Activated CD8-positive, alpha-beta memory T cell treated with anti-CD3 and anti-CD28 coated beads for 36 hours (primary cell): Measurements from ENCODE around the gene EMC8. TPM values are rescaled to one million over a fixed set of nuclear protein-coding genes. Genes with fewer than 3 reads are reported as not detected.
"Not testable (repeated sequence)": the region's sequence is repeated elsewhere in the genome, so short reads cannot be mapped to it uniquely, and the experiment has no call there.

ENCODE experiments used
- CTCF ChIA-PET: fragments of 350-600 bp; sonication (Branson Sonifier 250); formaldehyde crosslinking; loops from one replicate; lab custom pipeline; 2021; ENCODE audit warnings: antibody characterized with exemption; lab: Charles Lee
- POLR2A ChIA-PET: fragments of 350-600 bp; sonication (Branson Sonifier 250); formaldehyde crosslinking; loops from one replicate; lab custom pipeline; 2021; ENCODE audit warnings: antibody characterized with exemption; lab: Charles Lee
- total RNA-seq, 2 experiments: library from RNA; stranded (reverse); gene quantifications; one replicate each; pipeline ENCODE4 v1.2.3, GENCODE V29; 2021

Gene EMC8
- 10 to 100 TPM; 47.3 to 50.7 TPM for total RNA-seq

- ChIA-PET CTCF (interaction anchor here (1.0 kb wide), 1 partner anchor 11 kb away, joined by 3 read pairs; no protein-coding TSS in a partner anchor), POLR2A (no interaction called here)
Observed at GRCh38 chr16:85799497-85800320, at the start of gene EMC8, which contains the start of gene COX4I1. EMC8 (minus strand) TSS chr16:85799544; CDS start chr16:85799295, 249 bp downstream. COX4I1 (plus strand) TSS chr16:85799695; CDS start chr16:85801206, 1,511 bp downstream.

- CTCF ChIA-PET, result interaction anchor here (3.2 kb wide), 1 partner anchor 28 kb away, joined by 9 read pairs; no protein-coding TSS in a partner anchor
- POLR2A ChIA-PET, result interaction anchor here (0.7 kb wide), 1 partner anchor 86 kb away, joined by 13 read pairs; no protein-coding TSS in a partner anchor
Observed at GRCh38 chr16:85848986-85849385, 49.6 kb upstream of the EMC8 start.

- POLR2A ChIA-PET, result no interaction called here
Observed at GRCh38 chr16:85847681-85848601, 48.6 kb upstream of the EMC8 start.

GRCh38 chr16:85847036-85847435 is 47.7 kb upstream of the EMC8 start:
- CTCF ChIA-PET, result interaction anchor here (3.2 kb wide), 1 partner anchor 26 kb away, joined by 9 read pairs; no protein-coding TSS in a partner anchor
- POLR2A ChIA-PET, result no interaction called here

More at GRCh38 chr16:85847681-85848601, 48.6 kb upstream of the EMC8 start:
- CTCF ChIA-PET, result interaction anchor here (3.2 kb wide), 1 partner anchor 27 kb away, joined by 9 read pairs; no protein-coding TSS in a partner anchor

- CTCF ChIA-PET, result no interaction called here
- POLR2A ChIA-PET, result no interaction called here
Observed at GRCh38 chr16:85846461-85846860, 47.1 kb upstream of the EMC8 start.

GRCh38 chr16:85845266-85845665 is 45.9 kb upstream of the EMC8 start:
- CTCF ChIA-PET, result no interaction called here
- POLR2A ChIA-PET, result no interaction called here

GRCh38 chr16:85844786-85845185 is 45.4 kb upstream of the EMC8 start:
- ChIA-PET POLR2A (no interaction called here), CTCF (no interaction called here)

GRCh38 chr16:85844169-85844481 is 44.8 kb upstream of the EMC8 start:
- CTCF ChIA-PET, result interaction anchor here (0.7 kb wide), 1 partner anchor 11 kb away, joined by 3 read pairs; no protein-coding TSS in a partner anchor
- POLR2A ChIA-PET, result no interaction called here

- CTCF ChIA-PET, result interaction anchor here (0.7 kb wide), 1 partner anchor 12 kb away, joined by 3 read pairs; no protein-coding TSS in a partner anchor
- POLR2A ChIA-PET, result interaction anchor here (0.7 kb wide), 1 partner anchor 26 kb away, joined by 3 read pairs; no protein-coding TSS in a partner anchor
Observed at GRCh38 chr16:85843471-85844168, 44.3 kb upstream of the EMC8 start.

GRCh38 chr16:85842848-85843247 is 43.5 kb upstream of the EMC8 start:
- CTCF ChIA-PET, result interaction anchor here (0.6 kb wide), 1 partner anchor 13 kb away, joined by 4 read pairs; no protein-coding TSS in a partner anchor

GRCh38 chr16:85842435-85842834 is 43.1 kb upstream of the EMC8 start:
- POLR2A ChIA-PET, result no interaction called here
- CTCF ChIA-PET, result interaction anchor here (0.6 kb wide), 1 partner anchor 13 kb away, joined by 4 read pairs; no protein-coding TSS in a partner anchor

More at GRCh38 chr16:85842848-85843247, 43.5 kb upstream of the EMC8 start:
- POLR2A ChIA-PET, result interaction anchor here (0.7 kb wide), 1 partner anchor 27 kb away, joined by 3 read pairs; no protein-coding TSS in a partner anchor

- POLR2A ChIA-PET, result no interaction called here
- CTCF ChIA-PET, result interaction anchor here (1.2 kb wide), 1 partner anchor 14 kb away, joined by 3 read pairs; no protein-coding TSS in a partner anchor
Observed at GRCh38 chr16:85840801-85841200, 41.5 kb upstream of the EMC8 start.

GRCh38 chr16:85840395-85840794 is 41.1 kb upstream of the EMC8 start:
- CTCF ChIA-PET, result interaction anchor here (1.2 kb wide), 1 partner anchor 14 kb away, joined by 3 read pairs; no protein-coding TSS in a partner anchor
- POLR2A ChIA-PET, result no interaction called here

GRCh38 chr16:85839681-85840240 is 40.4 kb upstream of the EMC8 start:
- ChIA-PET POLR2A (no interaction called here), CTCF (no interaction called here)

- ChIA-PET CTCF (no interaction called here), POLR2A (no interaction called here)
Observed at GRCh38 chr16:85838876-85839585, 39.7 kb upstream of the EMC8 start.

- POLR2A ChIA-PET, result no interaction called here
- CTCF ChIA-PET, result no interaction called here
Observed at GRCh38 chr16:85838381-85838780, 39.0 kb upstream of the EMC8 start.

- POLR2A ChIA-PET, CTCF ChIA-PET: not testable (repeated sequence)
Observed at GRCh38 chr16:85837654-85838053, 38.3 kb upstream of the EMC8 start.
